Aorta (tissue), 5 donors: ENCODE data around the gene PLCD3. TPM values are rescaled to one million over a fixed set of nuclear protein-coding genes. Genes with fewer than 3 reads are reported as not detected.
A peak's percentile ranks its signal among the peaks of the same experiment; 100 is the strongest.

Experiments used
- ATAC-seq: fragments of 200-7000 bp; cut with Tn5 transposase; one replicate; pipeline ENCODE4 v1.9.1; 2022; ENCODE audit warnings: moderate library complexity; ENCODE audit not compliant: low FRiP score
- DNase-seq, 2 donors: peaks; one replicate each; pipeline ENCODE4 v3.0.0-alpha.2; 2020
- H3K27ac ChIP-seq, 2 donors: one replicate each; pipeline ENCODE4 v1.5.1; 2013; ENCODE audit warnings: low read length in 2 of 2, mild to moderate bottlenecking in 2 of 2, moderate library complexity in 2 of 2, control low read depth in 1 of 2, inconsistent platforms in 1 of 2, low read depth in 1 of 2
- H3K27me3 ChIP-seq, 2 donors: one replicate each; pipeline ENCODE4 v1.6.1; 2013; ENCODE audit warnings: control low read depth in 1 of 2, low read length in 1 of 2, mild to moderate bottlenecking in 1 of 2, moderate library complexity in 1 of 2; ENCODE audit not compliant: insufficient read depth in 2 of 2, control insufficient read depth in 1 of 2
- H3K36me3 ChIP-seq, 2 donors: one replicate each; pipeline ENCODE4 v1.6.1; 2013; ENCODE audit warnings: control low read depth in 1 of 2, low read length in 1 of 2, mild to moderate bottlenecking in 1 of 2; ENCODE audit not compliant: insufficient read depth in 2 of 2, control insufficient read depth in 1 of 2
- H3K4me1 ChIP-seq, 2 donors: one replicate each; pipeline ENCODE4 v1.6.1; 2013; ENCODE audit warnings: low read length in 2 of 2, control low read depth in 1 of 2, mild to moderate bottlenecking in 1 of 2, moderate library complexity in 1 of 2; ENCODE audit not compliant: insufficient read depth in 2 of 2, control insufficient read depth in 1 of 2
- H3K4me3 ChIP-seq, 2 donors: one replicate each; pipeline ENCODE4 v1.5.1; 2013; ENCODE audit warnings: low read length in 2 of 2, control low read depth in 1 of 2, mild to moderate bottlenecking in 1 of 2
- H3K9me3 ChIP-seq: one replicate; pipeline ENCODE4 v1.6.1; 2013; ENCODE audit warnings: mild to moderate bottlenecking, low read length; ENCODE audit not compliant: control insufficient read depth
- WGBS, 2 donors: extraction: QIAGEN DNeasy Blood & Tissue Kit; methylation state at CpG; one replicate each; pipeline ENCODE4 v1.1.7; 2013; 5-methylcytosine and 5-hydroxymethylcytosine counted together
- intact Hi-C, 2 donors: fragments of 100-400 bp; cut with DNase I; formaldehyde crosslinking; loops; one replicate each; pipeline versions ENCODE4 v1.14.2 to v1.15.0; 2022
- polyA plus RNA-seq, 2 donors: library from polyadenylated mRNA; stranded (reverse); fragments of 200-250 nt; gene quantifications; one replicate each; pipeline ENCODE4 v1.2.3, GENCODE V29; 2013
- total RNA-seq, 2 donors: library from RNA; stranded (reverse); fragmentation: NEBNext Ultra II Directional; extraction: Animal tissue kit (Norgen Biotek cat#: 25700); gene quantifications; one replicate each; pipeline ENCODE4 v1.2.1, GENCODE V29; 2021
- donor health status: healthy with polysubstance abuse.
- donor health status: Bipolar disorder and iron deficiency.
- donor health status: DM: no; HTN: no; CAD: no.
- donor health status: DM: no; HTN: no; CAD: no.
- donor health status: DM: yes; HTN: yes; CAD: no.

The PLCD3 gene
- total and polyA plus RNA-seq, 4 donors = 22.8 to 97.4 (median 94.2) TPM

GRCh38 chr17:45155483-45155882, 23.2 kb upstream of the PLCD3 start:
- no peak overlapping the region for H3K4me3 ChIP-seq
- H3K27me3 ChIP-seq = no peaks in the 10 kb centered on the region
- no peak for DNase-seq
- intact Hi-C loops = no loop called here
- no peaks in the 10 kb centered on the region for H3K9me3 ChIP-seq
- 94 to 97% methylated on average over 2 of the region's 2 CpGs for WGBS, 2 donors
- ATAC-seq = no peak
- no peak overlapping the region for H3K27ac ChIP-seq
- peaks cover 0 to 2% of the 10 kb centered on the region in 2 donors for H3K4me1 ChIP-seq
- H3K36me3 ChIP-seq = no peaks in the 10 kb centered on the region

GRCh38 chr17:45155029-45155428, 22.7 kb upstream of the PLCD3 start:
- no peak for ATAC-seq
- peak in 1 of 2 donors; percentile 9 for DNase-seq
- Histone ChIP-seq H3K4me3 (no peak overlapping the region), H3K36me3 (no peaks in the 10 kb centered on the region), H3K4me1 (peaks cover 0 to 2% of the 10 kb centered on the region in 2 donors), H3K27me3 (no peaks in the 10 kb centered on the region), H3K27ac (no peak overlapping the region), H3K9me3 (no peaks in the 10 kb centered on the region)
- intact Hi-C loops = no loop called here
- WGBS, 2 donors = 91 to 92% methylated on average over 4 of the region's 4 CpGs

GRCh38 chr17:45150911-45151809, 18.8 kb upstream of the PLCD3 start:
- Histone ChIP-seq H3K4me3 (peak overlapping the region; percentile 41 to 48), H3K36me3 (no peaks in the 10 kb centered on the region), H3K9me3 (no peaks in the 10 kb centered on the region), H3K4me1 (peaks cover 0 to 2% of the 10 kb centered on the region in 2 donors), H3K27me3 (peaks cover 0 to 2% of the 10 kb centered on the region in 2 donors), H3K27ac (no peak overlapping the region)
- intact Hi-C loops = no loop called here
- ATAC-seq = no peak
- peak; percentile 1 to 4 for DNase-seq
- 10 to 12% methylated on average over 8 of the region's 8 CpGs for WGBS, 2 donors

- H3K27ac ChIP-seq = peak overlapping the region; percentile 71 to 94
- H3K4me3 ChIP-seq = peak overlapping the region; percentile 60 to 64
- intact Hi-C loops = loop anchor here in 1 of 2 donors (2.0 to 10.0 kb wide), 3 partner anchors 23 to 165 kb away; partner anchors contain the start of gene MAP3K14
- no peaks in the 10 kb centered on the region for H3K36me3 ChIP-seq
- no peaks in the 10 kb centered on the region for H3K9me3 ChIP-seq
- peaks cover 0 to 2% of the 10 kb centered on the region in 2 donors for H3K27me3 ChIP-seq
- H3K4me1 ChIP-seq = peaks cover 0 to 2% of the 10 kb centered on the region in 2 donors
- ATAC-seq (peak; percentile 23), DNase-seq (peak; percentile 84 to 89)
- WGBS, 2 donors = 0% methylated on average over 56 of the region's 56 CpGs
These were observed 17.7 kb upstream of the PLCD3 start for GRCh38 chr17:45149669-45150664.

- Histone ChIP-seq H3K36me3 (no peaks in the 10 kb centered on the region), H3K4me3 (peak overlapping the region; percentile 60 to 64), H3K27me3 (peaks cover 0 to 2% of the 10 kb centered on the region in 2 donors), H3K27ac (peak overlapping the region; percentile 71 to 94), H3K9me3 (no peaks in the 10 kb centered on the region), H3K4me1 (peaks cover 0 to 2% of the 10 kb centered on the region in 2 donors)
- peak; percentile 81 for ATAC-seq
- 0% methylated on average over 32 of the region's 32 CpGs for WGBS, 2 donors
- intact Hi-C loops = loop anchor here in 1 of 2 donors (2.0 to 10.0 kb wide), 3 partner anchors 24 to 166 kb away; partner anchors contain the start of gene MAP3K14
- peak; percentile 92 to 96 for DNase-seq
These were observed 16.8 kb upstream of the PLCD3 start for GRCh38 chr17:45149037-45149668.

GRCh38 chr17:45148183-45149036, 16.1 kb upstream of the PLCD3 start, which contains the start of gene HEXIM1:
Gene HEXIM1, plus strand, starts transcription at chr17:45148475. Its CDS starts 716 bp downstream, at chr17:45149191.
- peaks cover 0 to 2% of the 10 kb centered on the region in 2 donors for H3K4me1 ChIP-seq
- DNase-seq = peak; percentile 99 to 100
- intact Hi-C loops = loop anchor here in 1 of 2 donors (1.0 to 10.0 kb wide), 4 partner anchors 13 to 166 kb away; partner anchors contain the start of genes HEXIM2 and MAP3K14
- peak within 1 kb of the TSS; percentile 60 to 83 for H3K4me3 ChIP-seq
- H3K27me3 ChIP-seq = peaks cover 0 to 2% of the 10 kb centered on the region in 2 donors
- ATAC-seq = peak; percentile 90
- peak within 1 kb of the TSS; percentile 85 to 94 for H3K27ac ChIP-seq
- no peaks in the 10 kb centered on the region for H3K36me3 ChIP-seq
- 0% methylated on average over 57 to 58 of the region's 58 CpGs for WGBS, 2 donors
- H3K9me3 ChIP-seq = no peaks in the 10 kb centered on the region

- H3K27ac ChIP-seq = peak overlapping the region; percentile 78 to 85
- ATAC-seq (peak; percentile 67), DNase-seq (peak; percentile 89 to 93)
- peaks cover 0 to 2% of the 10 kb centered on the region in 2 donors for H3K27me3 ChIP-seq
- H3K4me1 ChIP-seq = peaks cover 0 to 2% of the 10 kb centered on the region in 2 donors
- 0% methylated on average over 38 of the region's 38 CpGs for WGBS, 2 donors
- peak overlapping the region; percentile 49 to 83 for H3K4me3 ChIP-seq
- H3K9me3 ChIP-seq = no peaks in the 10 kb centered on the region
- H3K36me3 ChIP-seq = no peaks in the 10 kb centered on the region
- intact Hi-C loops = loop anchor here in 1 of 2 donors (1.0 to 10.0 kb wide), 4 partner anchors 14 to 167 kb away; partner anchors contain the start of genes HEXIM2 and MAP3K14
These were observed 15.4 kb upstream of the PLCD3 start for GRCh38 chr17:45147581-45148182.
